Esophagus muscularis mucosa (tissue), 4 donors: ENCODE data around the gene KCNAB3. TPM values are rescaled to one million over a fixed set of nuclear protein-coding genes. Genes with fewer than 3 reads are reported as not detected.

Source experiments
- DNase-seq: peaks from one replicate; pipeline ENCODE4 v3.0.0-alpha.2; 2017; ENCODE audit errors: extremely low spot score
- H3K27ac ChIP-seq, 4 donors: fragments of 200-600 bp; sonication (generic); replicated peaks in 1 of 4; 1 replicate in 3 of 4; 2 replicates in 1 of 4; pipeline ENCODE4 v1.5.1; 2016 to 2019; ENCODE audit warnings: mild to moderate bottlenecking in 1 of 4
- H3K27me3 ChIP-seq, 4 donors: fragments of 200-600 bp; sonication (generic); one replicate each; pipeline versions ENCODE4 v1.5.1 to v1.6.0; 2016 to 2019
- H3K36me3 ChIP-seq, 4 donors: fragments of 200-600 bp; sonication (generic); one replicate each; pipeline ENCODE4 v1.5.1; 2016 to 2019
- H3K4me1 ChIP-seq, 4 donors: fragments of 200-600 bp; sonication (generic); one replicate each; pipeline ENCODE4 v1.5.1; 2016 to 2019
- H3K4me3 ChIP-seq, 4 donors: fragments of 200-600 bp; sonication (generic); 1 replicate in 2 of 4; 2 replicates in 2 of 4; pipeline ENCODE4 v1.5.1; 2016 to 2019; ENCODE audit warnings: mild to moderate bottlenecking in 4 of 4, moderate library complexity in 1 of 4
- H3K9me3 ChIP-seq, 4 donors: fragments of 200-600 bp; sonication (generic); 1 replicate in 3 of 4; 2 replicates in 1 of 4; pipeline ENCODE4 v1.5.1; 2016 to 2019
- EP300 ChIP-seq: sonication (generic); formaldehyde crosslinking; IDR thresholded peaks from one replicate; pipeline ENCODE4 v1.6.1; 2017; ENCODE audit warnings: antibody characterized with exemption
- POLR2A ChIP-seq: fragments of 450-650 bp; IDR thresholded peaks from one replicate; pipeline ENCODE4 v1.6.1; 2017; ENCODE audit warnings: antibody characterized with exemption, moderate library complexity, mild to moderate bottlenecking, low read depth
- POLR2AphosphoS5 ChIP-seq, 2 donors: sonication (generic); formaldehyde crosslinking; IDR thresholded peaks; one replicate each; pipeline ENCODE4 v1.6.1; 2017; ENCODE audit warnings: antibody characterized with exemption in 2 of 2
- WGBS: methylation state at CpG from one replicate; pipeline ENCODE4 v1.1.5; 2018; 5-methylcytosine and 5-hydroxymethylcytosine counted together
- intact Hi-C: fragments of 100-400 bp; cut with DNase I; formaldehyde crosslinking; loops from one replicate; pipeline ENCODE4 v1.15.1; 2023
- total RNA-seq, 4 donors: library from RNA; depleted of rRNA; stranded (reverse); fragments of >200 nt; gene quantifications; one replicate each; pipeline versions ENCODE4 v1.1.0 to v1.2.1, GENCODE V29; 2016
- TF ChIP-seq, protein P1 (sequence below), 3 experiments: fragments of 200-600 bp in 2 of 3; fragments of 450-650 bp in 1 of 3; sonication (generic) in 2 of 3; IDR thresholded peaks; one replicate each; pipeline ENCODE4 v1.5.1; 2017 to 2019; ENCODE audit warnings: antibody characterized with exemption in 3 of 3, mild to moderate bottlenecking in 2 of 3, moderate library complexity in 1 of 3

The KCNAB3 gene
- total RNA-seq, 4 donors from 2014 or later = 0.23 to 1.2 (median 0.41) TPM

- no peak overlapping the region for H3K4me3 ChIP-seq
- H3K4me1 ChIP-seq = no peaks in the 10 kb centered on the region
- DNase-seq = no peak
- no peaks in the 10 kb centered on the region for H3K36me3 ChIP-seq
- 94% methylated on average over 8 of the region's 8 CpGs for WGBS
- no peak for TF ChIP-seq POLR2AphosphoS5 (IDR thresholded peaks at IDR 0.05)
- TF ChIP-seq EP300 = no peak
- TF ChIP-seq POLR2A = no peak
- TF ChIP-seq, protein P1, sequence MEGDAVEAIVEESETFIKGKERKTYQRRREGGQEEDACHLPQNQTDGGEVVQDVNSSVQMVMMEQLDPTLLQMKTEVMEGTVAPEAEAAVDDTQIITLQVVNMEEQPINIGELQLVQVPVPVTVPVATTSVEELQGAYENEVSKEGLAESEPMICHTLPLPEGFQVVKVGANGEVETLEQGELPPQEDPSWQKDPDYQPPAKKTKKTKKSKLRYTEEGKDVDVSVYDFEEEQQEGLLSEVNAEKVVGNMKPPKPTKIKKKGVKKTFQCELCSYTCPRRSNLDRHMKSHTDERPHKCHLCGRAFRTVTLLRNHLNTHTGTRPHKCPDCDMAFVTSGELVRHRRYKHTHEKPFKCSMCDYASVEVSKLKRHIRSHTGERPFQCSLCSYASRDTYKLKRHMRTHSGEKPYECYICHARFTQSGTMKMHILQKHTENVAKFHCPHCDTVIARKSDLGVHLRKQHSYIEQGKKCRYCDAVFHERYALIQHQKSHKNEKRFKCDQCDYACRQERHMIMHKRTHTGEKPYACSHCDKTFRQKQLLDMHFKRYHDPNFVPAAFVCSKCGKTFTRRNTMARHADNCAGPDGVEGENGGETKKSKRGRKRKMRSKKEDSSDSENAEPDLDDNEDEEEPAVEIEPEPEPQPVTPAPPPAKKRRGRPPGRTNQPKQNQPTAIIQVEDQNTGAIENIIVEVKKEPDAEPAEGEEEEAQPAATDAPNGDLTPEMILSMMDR (IDR thresholded peaks at IDR 0.05) = no peak
- peaks cover 0 to 14% (median 11%) of the 10 kb centered on the region in 4 donors for H3K9me3 ChIP-seq
- intact Hi-C loops = no loop called here
- no peak overlapping the region for H3K27ac ChIP-seq
- H3K27me3 ChIP-seq = peaks cover 0 to 11% (median 0%) of the 10 kb centered on the region in 4 donors
Observed at GRCh38 chr17:7972131-7972785, 42.6 kb upstream of the KCNAB3 start.

DNA sequence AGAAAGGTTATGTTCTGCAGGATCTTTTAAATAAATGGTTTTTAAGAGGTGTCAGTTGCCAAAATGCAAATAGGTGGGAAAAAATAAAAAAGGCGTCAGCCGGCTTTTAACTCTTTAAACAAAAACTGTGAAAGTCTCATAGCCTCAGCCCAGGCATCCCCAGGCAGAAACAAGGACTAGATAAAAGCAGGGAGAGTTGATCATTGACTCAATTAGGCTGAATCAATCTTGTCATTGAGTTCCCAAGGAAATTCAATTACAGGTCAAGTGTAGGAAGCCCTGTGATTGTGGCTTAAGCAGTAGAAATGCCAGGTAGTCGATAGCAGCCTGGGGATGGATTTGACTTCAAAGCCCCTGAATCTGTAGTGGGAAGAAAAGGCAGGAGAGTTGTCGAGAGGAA, 42.0 kb upstream of the KCNAB3 start:
- WGBS = 83% methylated on average over 4 of the region's 4 CpGs

GRCh38 chr17:7969433-7969832, 39.8 kb upstream of the KCNAB3 start:
- Histone ChIP-seq H3K4me3 (no peak overlapping the region), H3K27me3 (peaks cover 0 to 11% (median 0%) of the 10 kb centered on the region in 4 donors), H3K9me3 (peaks cover 0 to 4% (median under 1%) of the 10 kb centered on the region in 4 donors), H3K36me3 (no peaks in the 10 kb centered on the region), H3K27ac (no peak overlapping the region), H3K4me1 (no peaks in the 10 kb centered on the region)
- intact Hi-C loops = no loop called here
- no peak for TF ChIP-seq POLR2A
- no peak for TF ChIP-seq POLR2AphosphoS5 (IDR thresholded peaks at IDR 0.05)
- TF ChIP-seq, protein P1 (IDR thresholded peaks at IDR 0.05) = no peak
- TF ChIP-seq EP300 = no peak
- DNase-seq = no peak
- 86% methylated on average over 6 of the region's 6 CpGs for WGBS

More for the DNA sequence above, 42.0 kb upstream of the KCNAB3 start:
- intact Hi-C loops = no loop called here
- TF ChIP-seq POLR2A (no peak), POLR2AphosphoS5 (IDR thresholded peaks at IDR 0.05) (no peak), EP300 (no peak)
- TF ChIP-seq, protein P1 (IDR thresholded peaks at IDR 0.05) = no peak
- peaks cover 0 to 11% (median 0%) of the 10 kb centered on the region in 4 donors for H3K27me3 ChIP-seq
- no peaks in the 10 kb centered on the region for H3K4me1 ChIP-seq
- H3K4me3 ChIP-seq = no peak overlapping the region
- H3K27ac ChIP-seq = no peak overlapping the region
- H3K36me3 ChIP-seq = no peaks in the 10 kb centered on the region
- no peak for DNase-seq
- H3K9me3 ChIP-seq = peaks cover 0 to 14% (median 11%) of the 10 kb centered on the region in 4 donors

DNA sequence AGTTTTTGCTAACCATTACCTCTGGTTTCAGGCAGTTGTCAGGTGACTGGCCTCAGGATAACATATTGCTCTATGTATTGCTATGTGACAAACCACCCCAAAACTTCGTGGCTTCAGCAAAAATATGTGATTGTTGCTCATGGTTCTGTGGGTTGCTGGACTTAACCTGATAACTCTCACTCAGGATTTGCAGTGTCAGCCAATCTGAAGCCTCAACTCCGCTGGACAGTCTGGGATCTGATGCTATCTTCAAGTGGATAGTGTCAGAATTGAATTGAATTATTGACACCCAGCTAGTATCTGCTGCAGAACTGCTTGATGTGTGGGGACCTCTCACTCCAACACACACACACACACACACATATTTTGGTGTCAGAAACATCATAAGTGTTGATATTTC, 38.1 kb upstream of the KCNAB3 start:
- H3K27ac ChIP-seq = no peak overlapping the region
- intact Hi-C loops = no loop called here
- H3K4me3 ChIP-seq = no peak overlapping the region
- WGBS = 82% methylated on average over 2 of the region's 2 CpGs
- TF ChIP-seq EP300 = no peak
- no peak for TF ChIP-seq POLR2A
- TF ChIP-seq POLR2AphosphoS5 (IDR thresholded peaks at IDR 0.05) = no peak
- TF ChIP-seq, protein P1 (IDR thresholded peaks at IDR 0.05) = no peak
- no peak for DNase-seq
- no peaks in the 10 kb centered on the region for H3K4me1 ChIP-seq
- peaks cover 0 to 8% (median 0%) of the 10 kb centered on the region in 4 donors for H3K27me3 ChIP-seq
- H3K9me3 ChIP-seq = no peaks in the 10 kb centered on the region
- no peaks in the 10 kb centered on the region for H3K36me3 ChIP-seq
